Skeletal muscle cell (primary cell): Measurements from ENCODE around the gene TMEM212.
"Not testable (repeated sequence)": the region's sequence is repeated elsewhere in the genome, so short reads cannot be mapped to it uniquely, and the experiment has no call there.

Experiments used
- DNase-seq: peaks from one replicate; pipeline ENCODE4 v3.0.0-alpha.2; 2010; ENCODE audit warnings: low read depth
- H3K4me3 ChIP-seq: 2 replicates; pipeline ENCODE4 v1.5.1; 2011; ENCODE audit warnings: low read depth, mild to moderate bottlenecking, control low read depth, low read length, moderate library complexity

The TMEM212 gene

DNA sequence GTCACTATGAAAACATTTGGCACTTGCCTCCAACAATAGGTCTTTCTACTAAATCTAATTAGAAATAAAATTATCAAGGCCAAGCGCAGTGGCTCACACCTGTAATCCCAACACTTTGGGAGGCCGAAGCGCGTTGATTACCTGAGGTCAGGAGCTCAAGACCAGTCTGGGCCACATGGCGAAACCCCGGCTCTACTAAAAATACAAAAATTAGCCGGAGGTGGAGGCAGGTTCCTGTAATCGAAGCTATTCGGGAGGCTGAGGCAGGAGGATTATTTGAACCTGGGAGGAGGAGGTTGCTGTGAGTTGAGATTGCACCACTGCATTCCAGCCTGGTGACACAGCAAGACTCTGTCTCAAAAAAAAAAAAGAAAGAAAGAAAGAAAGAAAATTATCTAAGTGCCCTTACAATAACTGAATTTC, 31.2 kb upstream of the TMEM212 start:
- no peak for DNase-seq
- no peak overlapping the region for H3K4me3 ChIP-seq

DNA sequence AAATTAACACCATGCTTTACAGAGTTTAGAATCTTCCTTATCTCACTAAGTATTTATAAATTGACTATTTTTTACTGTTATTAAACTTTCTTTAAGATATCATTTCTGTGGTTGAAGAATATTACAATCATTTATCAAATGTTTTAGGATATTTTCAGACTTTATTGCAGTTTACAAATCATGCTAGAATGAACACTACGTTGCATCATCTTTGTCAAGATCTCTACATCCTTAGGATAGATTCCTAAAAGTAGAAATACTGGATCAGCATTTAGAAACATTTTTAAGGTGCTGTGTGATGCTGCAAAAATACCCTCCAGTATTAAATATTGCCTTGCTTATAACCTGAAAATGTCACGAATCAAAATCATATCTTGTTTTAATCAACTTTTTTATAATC, 30.3 kb upstream of the TMEM212 start:
- DNase-seq = no peak
- H3K4me3 ChIP-seq = no peak overlapping the region

DNA sequence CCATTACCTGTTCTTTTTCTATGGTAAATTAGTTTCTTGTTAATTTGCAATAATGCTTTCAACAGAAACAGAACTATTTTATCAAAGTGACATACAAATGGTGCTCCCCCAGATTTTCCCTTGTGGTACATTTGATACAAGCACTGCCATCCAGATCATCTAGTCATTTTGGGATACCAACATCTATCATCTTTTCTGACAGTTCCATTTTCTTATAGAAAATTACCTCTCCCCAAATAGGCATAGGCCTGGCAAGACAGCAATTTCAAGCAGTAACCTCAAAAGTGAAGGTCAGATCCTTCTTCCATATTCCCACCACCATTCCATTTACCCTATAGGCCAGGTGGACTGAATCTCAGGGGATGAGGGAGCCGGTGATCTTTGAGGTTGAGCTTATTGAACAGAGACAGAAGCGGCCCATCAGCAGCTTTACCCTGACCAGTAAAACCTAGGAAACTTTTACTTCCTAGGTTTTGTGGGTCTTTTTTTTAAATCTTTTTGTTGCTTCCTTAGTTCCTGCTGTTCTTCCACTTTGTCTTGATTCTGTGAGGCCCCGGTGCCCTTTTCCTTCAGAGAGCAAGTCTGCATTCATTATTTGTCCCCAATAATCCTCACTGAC, 29.8 kb upstream of the TMEM212 start:
- no peak overlapping the region for H3K4me3 ChIP-seq
- DNase-seq = no peak

DNA sequence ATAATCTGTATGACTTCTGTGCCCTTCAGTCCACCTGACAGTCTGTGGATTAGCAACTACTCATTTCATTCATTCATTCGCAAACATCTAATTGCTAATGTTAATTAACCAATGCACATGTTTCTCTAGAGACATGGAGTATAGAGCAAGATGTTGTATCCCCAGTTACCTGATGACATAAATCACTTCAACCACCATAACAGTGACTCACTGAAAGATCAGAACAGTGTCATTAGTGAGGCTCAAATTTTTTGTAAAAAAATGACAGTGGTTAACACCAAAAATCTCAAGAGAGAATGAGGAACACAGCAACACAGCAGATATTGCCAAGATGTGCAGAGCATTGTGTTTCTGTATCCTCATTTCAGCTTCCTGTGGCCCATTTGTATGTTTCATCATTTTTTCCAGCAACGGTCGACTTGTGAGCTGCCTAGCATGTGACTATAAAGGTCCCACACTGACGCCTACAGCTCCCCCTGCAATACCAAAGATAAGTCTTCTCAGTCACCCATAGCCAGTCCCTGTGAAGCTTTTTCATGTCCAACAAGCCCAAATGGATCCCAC, 29.2 kb upstream of the TMEM212 start:
- no peak for DNase-seq
- H3K4me3 ChIP-seq = no peak overlapping the region

DNA sequence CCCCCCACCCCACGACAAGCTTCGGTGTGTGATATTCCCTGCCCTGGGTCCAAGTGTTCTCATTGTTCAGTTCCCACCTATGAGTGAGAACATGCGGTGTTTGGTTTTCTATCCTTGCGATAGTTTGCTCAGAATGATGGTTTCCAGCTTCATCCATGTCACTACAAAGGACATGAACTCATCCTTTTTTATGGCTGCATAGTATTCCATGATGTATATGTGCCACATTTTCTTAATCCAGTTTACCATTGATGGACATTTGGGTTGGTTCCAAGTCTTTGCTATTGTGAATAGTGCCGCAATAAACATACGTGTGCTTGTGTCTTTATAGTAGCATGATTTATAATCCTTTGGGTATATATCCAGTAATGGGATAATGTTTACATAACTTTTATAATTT, 28.5 kb upstream of the TMEM212 start:
- not testable (repeated sequence) for DNase-seq, H3K4me3 ChIP-seq

DNA sequence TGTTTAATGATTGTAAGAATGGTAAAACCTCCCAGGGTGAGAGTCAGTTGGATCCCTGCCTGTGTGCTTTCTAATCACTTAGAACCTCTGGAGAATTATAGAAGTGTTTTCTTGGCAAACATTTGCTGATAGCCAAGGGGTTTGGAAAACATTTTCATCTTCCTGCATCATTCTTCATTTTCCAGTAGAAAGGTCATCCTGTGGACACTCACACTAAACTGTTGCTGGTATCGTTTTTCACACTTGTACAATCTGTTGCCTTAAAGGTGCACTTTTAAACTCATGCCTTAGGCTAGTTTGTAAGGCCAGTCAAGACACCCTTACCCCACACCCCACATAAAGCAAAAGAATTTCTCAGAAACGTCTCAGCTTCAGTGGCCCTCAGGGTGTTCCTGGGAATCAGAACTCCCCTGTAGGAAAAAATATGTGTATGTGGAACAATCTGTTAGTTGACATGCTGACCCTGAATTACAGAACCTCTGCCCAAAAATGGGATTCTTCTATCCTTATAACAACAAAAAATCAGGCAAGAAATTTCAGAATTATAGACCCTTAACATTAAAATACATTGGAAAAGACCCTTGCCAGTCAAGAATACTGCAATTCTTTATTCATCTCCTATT, 27.1 kb upstream of the TMEM212 start:
- no peak overlapping the region for H3K4me3 ChIP-seq
- no peak for DNase-seq

DNA sequence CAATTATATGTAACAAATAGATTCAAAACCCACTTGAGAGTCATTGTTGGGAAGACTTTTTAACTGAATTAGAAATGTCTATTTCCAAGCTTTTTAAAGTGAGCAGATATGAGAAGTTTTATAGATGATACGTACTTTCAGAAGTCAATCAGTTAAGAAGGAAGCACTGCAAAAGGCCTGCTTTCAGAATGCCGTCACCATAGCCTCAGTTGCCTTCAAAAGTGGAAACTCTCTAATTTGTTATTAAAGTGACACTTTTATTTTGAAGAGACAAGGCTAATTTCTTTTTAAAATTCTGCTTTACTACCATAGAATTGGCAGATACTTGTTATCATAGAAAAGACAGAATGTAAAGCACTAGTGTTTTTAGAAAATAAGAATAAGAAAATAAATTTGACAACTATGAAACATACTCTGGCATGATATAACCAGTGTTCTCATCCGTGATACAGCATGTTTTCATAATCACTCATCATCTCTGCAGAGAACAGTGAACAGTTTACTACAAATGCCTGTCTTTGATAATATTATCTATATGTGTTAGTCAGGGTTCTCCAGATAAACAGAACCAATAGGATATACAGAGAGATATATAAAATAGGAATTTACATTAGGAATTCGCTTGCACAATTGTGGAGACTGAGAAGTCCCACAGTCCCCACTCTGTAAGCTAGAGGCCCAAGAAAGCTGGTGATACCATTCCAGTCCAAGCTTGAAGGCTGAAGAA, 25.9 kb upstream of the TMEM212 start:
- DNase-seq = no peak
- no peak overlapping the region for H3K4me3 ChIP-seq

DNA sequence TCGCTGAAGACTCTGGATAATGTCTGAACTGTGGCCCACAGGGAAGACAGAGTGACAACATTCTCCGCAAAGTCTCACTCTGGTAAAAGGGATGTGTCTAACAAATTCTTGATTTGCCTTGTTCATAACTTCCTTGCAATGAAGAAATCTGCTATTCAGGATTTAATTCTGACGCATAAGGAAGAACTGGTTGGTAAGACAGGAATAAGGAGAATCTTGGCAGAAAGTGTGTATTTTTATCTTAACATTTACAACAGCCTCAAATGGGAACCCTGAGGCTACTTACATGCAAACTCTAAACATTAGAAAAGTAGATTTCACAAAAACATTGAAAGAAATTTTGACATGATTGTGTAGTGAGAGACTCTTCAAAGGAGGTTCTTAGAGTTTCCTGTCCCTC, 22.1 kb upstream of the TMEM212 start:
- no peak overlapping the region for H3K4me3 ChIP-seq
- no peak for DNase-seq

DNA sequence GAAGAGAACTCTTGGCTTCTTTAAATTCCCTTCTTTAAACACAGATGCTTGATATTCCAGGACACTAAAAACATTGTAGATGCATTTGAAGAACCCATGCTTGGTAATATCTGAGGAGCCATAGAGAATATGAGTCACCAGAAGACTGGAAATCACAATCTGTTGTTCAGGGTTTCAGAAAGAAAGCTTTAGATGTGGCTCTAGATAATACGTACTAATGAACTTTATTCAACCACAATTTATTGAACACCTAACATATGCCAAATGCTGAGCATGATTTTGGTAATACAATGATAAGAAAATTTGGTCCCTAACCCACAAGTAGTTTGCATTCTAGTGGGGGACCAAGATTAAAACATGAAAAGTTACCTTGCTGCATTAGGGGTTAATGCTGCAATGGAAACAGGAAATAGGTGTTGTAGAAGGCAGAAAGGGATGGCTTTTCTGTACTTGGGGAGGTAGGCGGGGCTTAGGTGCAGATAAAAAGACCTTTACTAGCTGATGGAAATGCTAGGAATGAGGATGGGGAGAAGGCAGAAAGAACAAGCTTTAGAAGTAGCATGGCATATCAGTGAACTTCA, 21.3 kb upstream of the TMEM212 start:
- no peak for DNase-seq
- no peak overlapping the region for H3K4me3 ChIP-seq

DNA sequence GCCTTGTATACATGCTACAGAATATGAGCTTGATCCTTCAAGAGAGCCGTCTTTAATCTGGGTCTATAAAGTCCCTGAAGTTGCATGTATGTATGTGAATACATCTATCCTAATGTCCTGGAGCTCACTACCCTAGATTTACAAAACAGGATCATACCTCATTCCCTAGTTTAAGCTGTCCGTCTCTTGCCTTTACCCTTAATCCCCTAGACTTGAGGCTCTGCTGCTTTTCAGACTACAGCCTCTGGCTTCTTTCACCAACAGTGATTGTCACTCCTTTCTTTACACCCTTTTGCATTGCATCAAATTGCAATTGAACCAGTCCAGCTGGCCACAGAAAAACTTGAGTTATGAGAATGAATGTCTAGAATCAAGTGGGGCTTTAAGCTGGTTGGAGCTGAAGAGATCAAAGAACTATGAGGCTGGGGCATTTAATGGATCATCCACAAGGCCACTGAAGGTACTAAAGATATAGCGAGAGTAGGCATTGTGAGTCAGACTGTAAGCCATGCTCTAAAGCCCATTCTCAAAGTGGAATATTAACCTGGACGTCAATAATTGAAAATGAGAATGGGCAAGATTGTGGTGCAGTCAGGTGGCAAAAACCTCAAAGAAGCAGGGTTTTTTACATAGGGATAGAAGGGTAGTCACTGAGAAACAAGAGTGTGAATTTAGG, 20.6 kb upstream of the TMEM212 start:
- H3K4me3 ChIP-seq = no peak overlapping the region
- no peak for DNase-seq

DNA sequence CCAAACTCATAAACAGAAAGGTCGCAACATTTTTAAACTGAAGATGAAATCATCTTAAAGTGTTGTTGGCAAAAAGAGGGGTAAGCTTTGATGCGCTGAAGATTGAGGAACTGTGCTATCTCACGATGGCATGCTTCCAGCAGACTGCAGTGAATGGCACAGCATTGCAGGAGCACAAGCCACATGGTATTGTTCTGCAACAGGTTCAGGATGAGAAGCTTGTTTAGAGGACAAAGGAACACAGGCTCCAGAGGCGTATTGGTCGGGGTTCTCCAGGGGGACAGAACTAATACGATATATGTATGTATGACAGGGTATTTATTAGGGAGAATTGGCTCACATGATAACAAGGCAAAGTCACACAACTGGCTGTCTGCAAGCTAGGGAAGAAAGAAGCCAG, 19.0 kb upstream of the TMEM212 start:
- DNase-seq = no peak

DNA sequence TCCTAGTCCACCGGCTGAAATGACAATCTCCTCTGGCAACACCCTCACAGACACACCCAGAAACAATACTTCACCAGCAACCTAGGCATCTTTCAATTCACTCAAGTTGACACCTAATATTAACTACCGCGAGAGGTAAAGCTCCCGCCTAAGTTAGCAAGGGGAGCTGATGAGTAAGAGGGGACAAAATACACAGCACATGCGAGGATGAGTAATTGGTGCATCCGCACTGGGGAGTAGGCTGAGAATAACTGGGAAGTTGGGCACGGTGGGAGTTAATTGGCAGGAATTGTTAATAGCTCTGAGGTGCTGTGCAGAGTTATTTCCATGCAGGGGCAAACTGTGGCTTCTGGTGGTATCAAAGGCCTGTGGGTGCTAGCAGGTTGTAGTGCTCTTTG, 18.3 kb upstream of the TMEM212 start:
- no peak overlapping the region for H3K4me3 ChIP-seq
- no peak for DNase-seq

More for the DNA sequence above, 19.0 kb upstream of the TMEM212 start:
- H3K4me3 ChIP-seq = no peak overlapping the region

DNA sequence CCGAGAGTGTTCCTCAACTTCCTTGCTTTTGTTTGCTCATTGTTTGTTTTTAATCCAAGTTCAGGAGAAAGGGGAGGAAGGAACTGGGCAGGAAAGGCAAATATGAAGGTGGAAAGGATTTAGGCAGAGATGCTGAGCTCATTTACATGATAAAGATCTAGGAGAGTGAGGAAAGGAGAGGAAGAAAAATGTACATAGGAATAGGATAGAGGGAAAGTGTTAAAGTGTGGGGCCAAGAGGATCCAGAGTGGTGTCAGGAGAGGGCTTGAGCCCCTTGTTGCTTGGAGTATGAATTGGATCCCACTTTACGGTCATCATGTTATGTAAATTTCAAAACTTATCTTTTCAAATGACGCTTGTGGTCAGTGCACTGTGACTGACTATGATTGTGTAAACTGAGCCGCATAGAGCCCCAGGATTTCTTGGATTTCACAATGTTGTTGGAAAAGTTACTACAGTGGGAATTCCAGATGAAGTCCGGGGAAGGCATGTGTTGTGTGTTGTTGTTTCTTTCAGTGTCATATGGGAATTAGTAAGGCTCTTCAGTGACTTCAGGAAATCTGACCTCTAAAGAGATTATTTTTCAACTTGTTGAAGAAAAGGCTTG, 17.8 kb upstream of the TMEM212 start:
- DNase-seq = peak; percentile 84
- H3K4me3 ChIP-seq = no peak overlapping the region

DNA sequence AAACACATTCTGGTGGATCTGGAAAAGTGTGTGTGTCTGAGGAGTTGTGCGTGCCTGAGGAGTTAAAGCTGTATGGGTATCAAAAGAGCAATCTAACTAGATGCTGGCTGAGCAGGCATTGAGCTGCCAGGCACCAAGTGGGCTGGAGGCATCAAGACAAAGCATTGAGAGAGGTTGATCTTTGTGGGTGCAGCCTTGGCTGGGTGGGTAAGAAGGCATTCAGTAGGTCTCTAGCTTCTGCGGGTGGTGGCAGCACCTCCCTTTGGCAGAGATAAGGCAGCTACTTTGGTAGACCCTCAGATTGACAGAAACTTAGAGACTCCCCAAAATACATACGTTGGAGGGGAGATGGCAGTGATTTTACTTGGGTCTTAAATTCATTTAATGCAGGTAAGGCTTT, 15.8 kb upstream of the TMEM212 start:
- no peak for DNase-seq
- H3K4me3 ChIP-seq = no peak overlapping the region

DNA sequence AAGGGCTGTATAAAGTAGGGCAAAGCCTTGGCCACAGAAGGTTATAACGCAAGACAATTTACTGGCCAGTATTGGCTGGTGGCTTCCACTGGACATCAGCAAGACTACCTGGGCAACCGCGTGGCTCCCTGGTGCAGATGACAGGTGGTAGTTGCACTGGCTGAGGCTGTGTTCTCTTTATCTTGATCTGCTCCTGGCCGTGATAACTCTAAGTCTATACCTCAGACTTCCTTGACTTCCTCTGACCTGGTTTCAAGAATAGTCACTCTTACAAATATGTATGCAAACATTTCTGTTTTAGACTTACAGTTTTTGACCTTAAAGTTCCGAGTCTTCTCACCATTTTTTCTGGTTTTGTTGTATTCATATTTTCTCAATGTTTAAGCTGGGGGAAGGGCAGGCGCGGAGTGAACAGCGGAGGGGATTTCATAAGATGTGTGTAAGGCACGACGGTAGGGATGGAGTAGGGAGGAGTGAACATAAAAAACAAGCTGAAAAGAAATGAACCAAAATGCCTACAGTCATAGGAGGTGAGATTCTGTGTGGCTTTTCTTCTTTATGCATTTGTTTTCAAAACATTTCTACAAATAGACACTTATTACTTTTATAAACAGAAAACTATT, 15.2 kb upstream of the TMEM212 start:
- no peak overlapping the region for H3K4me3 ChIP-seq
- DNase-seq = no peak

DNA sequence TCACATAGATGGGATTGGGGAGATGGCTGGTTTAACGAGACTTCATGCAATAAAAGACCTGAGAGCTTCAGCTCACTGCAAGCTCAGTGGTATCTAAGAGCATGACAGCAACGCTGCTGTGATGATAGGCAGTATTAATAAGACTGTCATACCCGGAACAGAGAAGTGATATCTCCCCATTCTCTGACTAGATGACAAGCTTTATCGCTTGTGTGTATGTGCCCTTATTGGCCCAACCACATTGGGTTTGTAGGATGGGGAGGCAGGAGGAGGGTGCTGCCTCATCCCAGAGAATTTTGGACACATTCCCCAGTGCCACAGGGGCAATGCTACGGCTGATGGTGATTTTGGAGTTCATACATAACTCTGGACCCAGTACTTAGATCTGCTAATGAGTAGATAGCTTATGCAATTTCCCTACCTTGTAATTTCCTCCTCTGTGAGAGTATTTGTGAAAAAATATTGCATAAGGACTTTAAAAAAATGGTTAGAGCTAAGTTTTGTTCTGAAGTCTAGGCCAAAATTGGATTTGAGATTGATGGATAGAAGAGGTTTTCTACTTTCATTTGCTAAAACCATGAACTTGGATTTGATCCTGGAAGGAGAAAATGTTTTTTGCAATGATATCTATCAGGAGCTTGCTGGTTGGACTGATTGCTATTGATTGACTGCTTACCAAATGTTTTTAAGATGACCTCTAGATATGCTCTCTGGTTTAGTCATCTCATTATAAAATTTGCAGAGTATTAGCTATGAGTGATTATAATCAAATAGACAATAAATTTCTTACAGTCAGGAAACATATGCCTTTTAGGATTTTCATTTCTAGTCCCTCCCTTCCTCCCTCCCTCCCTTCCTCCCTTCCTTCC, 14.0 kb upstream of the TMEM212 start:
- no peak for DNase-seq
- H3K4me3 ChIP-seq = no peak overlapping the region

DNA sequence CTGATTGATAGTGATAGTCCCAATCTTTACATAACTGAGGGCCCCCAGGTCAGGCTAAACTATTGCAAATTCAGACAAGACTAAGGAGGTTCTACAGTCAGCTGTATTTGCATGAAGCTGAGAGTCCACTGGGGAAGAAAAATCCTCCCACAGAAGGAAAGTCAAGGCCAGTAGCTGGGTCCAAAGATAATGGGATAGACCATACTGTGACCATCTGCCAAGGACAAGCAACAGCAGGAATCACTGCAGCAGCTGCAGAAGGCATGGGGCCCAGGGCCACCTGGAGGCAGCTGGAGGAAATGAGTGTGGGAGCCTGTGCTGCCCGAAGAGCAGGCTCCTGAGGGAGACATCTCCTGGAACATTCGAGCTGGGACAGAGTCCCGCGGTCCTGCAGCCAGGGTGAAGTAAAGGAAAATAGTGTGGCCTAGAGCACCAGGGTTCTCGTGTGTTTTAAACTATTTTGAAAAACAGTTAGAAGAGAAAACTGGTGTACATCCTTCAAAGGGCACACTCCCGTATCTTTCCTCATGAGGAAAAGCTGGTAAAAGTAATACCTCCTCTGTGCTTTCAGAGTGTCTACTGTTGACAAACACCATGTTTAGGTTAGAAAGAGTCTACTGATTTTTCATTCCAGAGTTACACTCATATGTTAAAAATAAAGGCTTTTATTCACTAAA, 13.2 kb upstream of the TMEM212 start:
- no peak for DNase-seq

DNA sequence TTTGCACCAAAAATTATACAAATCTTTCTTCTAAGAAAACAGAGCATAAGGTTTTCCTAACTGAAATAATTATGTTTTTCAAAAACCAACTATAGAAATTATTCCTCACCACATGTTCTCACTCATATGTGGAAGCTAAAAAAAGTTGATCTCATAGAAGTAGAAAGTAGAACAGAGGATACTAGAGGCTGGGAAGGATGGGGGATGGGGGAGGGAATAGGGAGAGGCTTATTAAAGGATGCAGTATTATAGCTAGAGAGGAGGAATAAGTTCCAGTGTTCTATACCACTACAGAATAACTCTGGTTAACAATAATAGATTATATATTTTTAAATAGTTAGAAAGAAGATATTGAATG, 12.7 kb upstream of the TMEM212 start:
- H3K4me3 ChIP-seq = no peak overlapping the region
- no peak for DNase-seq

More for the DNA sequence above, 13.2 kb upstream of the TMEM212 start:
- no peak overlapping the region for H3K4me3 ChIP-seq
